NCI-H345 treated with DMSO at 0.1 percent for 48 hours (cell line): ENCODE measurements around the gene REC114.
"Not testable (repeated sequence)": the region's sequence is repeated elsewhere in the genome, so short reads cannot be mapped to it uniquely, and the experiment has no call there.

Source experiments
- DNase-seq: peaks from one replicate; lab custom pipeline; 2025; ENCODE audit not compliant: unreplicated experiment; lab: John Stamatoyannopoulos, UW

The REC114 gene, protein sequence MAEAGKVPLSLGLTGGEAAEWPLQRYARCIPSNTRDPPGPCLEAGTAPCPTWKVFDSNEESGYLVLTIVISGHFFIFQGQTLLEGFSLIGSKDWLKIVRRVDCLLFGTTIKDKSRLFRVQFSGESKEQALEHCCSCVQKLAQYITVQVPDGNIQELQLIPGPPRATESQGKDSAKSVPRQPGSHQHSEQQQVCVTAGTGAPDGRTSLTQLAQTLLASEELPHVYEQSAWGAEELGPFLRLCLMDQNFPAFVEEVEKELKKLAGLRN

DNA sequence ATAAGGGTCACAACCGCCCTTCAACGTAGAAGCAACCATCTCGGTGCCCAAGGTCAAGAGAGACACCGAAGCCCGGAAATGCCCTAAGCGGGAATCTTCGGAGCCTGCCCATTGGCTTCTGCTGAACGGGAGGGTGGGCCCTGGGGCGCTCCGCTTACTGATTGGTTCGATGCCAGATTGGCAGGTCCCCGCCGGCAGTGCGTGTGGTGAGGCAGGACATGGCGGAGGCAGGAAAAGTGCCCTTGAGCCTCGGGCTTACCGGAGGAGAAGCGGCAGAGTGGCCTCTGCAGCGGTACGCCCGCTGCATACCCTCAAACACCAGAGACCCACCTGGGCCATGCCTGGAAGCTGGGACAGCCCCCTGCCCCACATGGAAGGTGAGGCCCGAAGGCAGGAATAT lies at the start of gene REC114:
REC114 (plus strand) TSS at position 197 of the 400 bp plus-strand sequence; CDS start at position 219, 22 bp downstream.
- DNase-seq: no peak

DNA sequence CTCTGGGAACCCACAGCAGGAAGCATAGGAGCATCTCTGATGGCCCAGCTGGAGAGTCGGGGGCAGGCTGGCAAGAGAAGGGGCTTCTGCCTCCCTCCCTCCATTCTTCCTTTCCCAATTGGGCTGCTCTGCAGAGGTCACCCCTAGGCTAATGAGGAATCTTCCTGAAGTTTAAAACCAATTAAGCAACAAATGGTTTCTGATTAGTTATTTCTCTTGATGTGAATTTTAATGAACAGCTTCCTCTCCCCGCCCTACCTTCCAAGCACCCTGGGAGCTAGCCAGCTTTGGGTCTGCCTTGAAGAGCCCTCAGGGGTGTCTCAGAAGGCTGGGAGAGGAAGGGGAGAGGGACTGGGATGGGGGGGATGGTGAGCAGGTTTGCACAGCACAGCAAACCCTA lies 49.6 kb upstream of the REC114 start:
- DNase-seq: no peak

DNA sequence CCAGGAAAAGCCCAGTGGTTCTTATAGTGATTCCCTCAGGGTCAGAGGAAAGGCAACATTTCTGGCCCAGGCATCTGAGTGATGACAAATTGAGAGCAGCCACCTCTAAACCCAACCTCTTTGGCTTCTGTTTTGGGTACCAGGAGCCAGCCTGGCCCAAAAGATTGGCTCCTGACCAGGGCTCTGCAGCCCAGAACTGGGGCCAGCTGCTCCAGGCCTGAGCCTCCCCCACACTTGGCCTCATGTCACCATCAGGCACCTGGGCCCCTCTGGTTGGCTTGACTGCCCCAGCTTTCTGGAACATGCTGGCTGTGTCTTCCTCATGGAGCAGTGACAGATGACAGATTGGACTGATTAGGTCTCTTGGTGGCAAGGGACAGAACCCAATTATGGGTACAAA lies 48.2 kb upstream of the REC114 start:
- no peak for DNase-seq

DNA sequence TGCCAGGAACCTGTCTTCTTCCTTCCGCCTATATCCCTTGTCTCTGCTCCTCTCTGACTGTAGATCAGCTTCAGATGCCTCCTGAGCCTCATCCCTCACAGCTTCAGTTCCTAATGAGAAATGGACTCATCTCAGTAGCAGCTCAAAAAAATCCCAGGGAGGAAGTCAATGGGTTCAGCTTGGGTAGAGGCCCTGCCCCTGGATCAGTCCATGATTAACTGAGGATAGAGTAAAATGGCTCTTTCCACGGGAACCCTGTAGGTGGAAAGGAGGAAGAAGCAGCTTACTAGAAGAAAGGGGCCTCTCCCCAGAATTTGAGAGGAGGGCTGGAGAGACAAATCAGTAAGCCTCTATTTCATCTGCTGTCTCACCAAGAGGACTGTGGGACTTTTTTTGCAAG lies 47.3 kb upstream of the REC114 start:
- DNase-seq: no peak

DNA sequence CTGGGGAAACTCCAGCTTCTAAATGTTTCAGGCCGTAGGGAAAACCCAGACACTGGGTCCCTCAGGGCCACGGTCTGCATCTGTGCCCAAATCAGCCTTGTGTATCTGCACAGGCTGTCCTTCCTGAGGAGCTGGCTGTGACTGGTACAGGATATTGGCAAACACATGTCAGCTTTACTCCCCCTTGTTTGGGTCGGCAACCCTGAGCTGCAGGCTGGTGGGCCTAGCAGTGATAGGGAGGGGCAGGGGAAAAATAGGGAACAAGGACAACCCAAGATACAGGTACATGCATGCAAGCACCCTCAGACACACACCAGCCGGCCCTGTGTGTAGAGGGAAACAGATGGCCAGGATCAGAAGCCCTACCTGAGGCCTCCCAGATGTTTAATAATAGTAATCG lies 45.5 kb upstream of the REC114 start:
- DNase-seq: no peak

DNA sequence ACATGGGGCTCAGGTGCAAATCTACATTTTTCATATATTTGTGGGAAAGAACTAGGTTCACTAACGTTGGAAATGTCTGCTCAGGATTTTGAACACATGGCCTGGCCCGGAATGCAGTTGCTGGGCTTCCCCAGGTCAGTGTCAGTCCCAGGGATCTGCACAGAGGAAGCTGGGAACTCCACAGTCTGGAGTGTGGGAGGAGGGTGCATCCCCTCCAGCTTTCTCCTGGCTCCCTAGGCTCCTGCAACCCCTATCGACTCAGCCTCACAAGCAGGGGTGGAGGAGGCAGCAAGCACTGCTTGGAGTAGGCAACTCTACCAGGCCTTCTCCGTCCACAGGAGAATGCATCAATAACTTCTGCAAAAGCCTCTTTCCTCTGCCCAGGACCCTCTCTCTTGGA lies 44.1 kb upstream of the REC114 start:
- no peak for DNase-seq

DNA sequence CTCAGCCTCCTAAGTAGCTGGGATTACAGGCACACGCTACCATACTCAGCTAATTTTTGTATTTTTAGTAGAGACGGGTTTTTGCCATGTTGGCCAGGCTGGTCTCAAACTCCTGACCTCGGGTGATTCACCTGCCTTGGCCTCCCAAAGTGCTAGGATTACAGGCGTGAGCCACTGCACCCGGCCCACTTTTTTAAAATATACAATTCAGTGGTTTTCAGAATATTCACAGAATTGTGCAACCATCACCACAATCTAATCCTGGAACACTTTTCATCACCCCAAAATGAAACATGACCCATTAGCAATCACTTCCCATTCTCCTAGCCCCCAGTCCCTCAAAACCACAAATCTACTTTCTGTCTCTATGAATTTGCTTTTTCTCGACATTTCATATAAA lies 42.7 kb upstream of the REC114 start:
- DNase-seq: not testable (repeated sequence)

DNA sequence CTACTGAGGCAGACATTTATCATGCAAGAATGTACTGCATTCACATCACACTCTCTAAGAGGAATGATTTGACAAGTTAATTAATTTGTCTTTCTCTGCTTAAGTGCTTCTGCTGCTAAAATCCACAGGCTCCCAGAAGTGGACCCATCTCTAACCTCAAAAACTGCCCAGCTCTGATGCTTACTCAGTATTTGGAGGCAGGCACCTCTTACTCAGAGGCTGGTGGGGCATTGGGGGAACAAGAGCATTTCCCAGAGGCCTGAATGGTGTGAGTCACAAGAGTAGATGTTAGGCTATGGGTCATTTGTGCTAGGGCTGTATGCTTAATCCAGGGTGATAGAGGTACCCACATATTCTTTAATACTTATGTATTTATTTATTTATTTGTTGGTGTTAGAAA lies 39.8 kb upstream of the REC114 start:
- DNase-seq: no peak

DNA sequence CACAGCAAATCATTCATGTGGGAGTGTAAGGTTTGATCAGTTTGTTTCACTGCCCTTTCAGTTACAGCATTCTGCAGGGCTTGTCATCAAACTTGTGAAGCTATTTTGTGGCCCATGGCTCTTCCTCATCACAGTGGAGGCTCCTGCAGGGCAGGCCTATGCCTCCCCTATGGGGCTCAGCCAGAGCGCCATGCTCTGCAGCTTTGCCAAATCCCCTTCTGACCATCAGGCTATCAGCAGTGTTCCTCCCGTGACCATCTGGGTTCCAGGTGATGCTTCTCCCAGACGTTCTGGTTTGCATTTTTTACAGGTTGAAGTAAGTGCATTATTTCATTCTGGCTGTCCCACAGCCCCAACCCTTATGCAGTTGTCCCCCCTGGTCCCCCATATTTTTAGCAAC lies 28.1 kb upstream of the REC114 start:
- no peak for DNase-seq

DNA sequence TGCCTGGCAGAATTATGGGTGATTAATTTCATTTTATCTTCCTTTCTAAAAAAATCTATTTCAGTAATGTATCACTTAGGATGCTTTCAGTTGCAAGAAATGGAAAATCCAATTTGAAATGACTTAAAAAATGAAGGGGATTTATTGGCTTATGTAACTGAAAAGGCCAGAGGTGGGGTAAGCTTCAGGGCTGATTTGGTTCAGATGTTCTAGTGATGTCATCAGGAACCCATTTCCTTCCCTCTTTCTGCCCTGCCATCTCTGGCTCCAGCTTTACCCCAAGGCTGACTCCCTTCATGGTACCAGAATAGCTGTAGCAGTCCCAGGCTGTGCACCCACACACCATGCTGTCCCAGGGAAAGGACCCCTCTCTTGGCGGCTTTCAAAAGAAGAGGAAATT lies 18.5 kb upstream of the REC114 start:
- no peak for DNase-seq

DNA sequence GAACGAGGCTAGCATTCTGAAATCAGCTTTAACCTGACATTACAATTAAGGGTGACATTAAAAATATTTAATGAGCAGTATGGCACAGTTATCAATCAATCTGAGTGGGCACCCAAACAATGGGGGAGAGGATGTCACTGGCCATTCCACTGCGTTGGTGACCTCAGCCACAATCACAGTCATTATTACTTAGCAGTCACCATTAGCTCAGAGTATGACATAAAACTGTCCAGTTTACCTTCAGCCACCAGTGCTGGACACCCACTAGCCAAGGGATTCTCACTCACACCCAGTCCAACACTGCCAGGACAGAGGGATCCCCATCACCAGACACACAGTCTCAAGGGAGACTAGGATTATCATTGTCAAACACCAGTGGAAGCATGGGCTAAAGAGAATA lies 17.5 kb upstream of the REC114 start:
- no peak for DNase-seq

DNA sequence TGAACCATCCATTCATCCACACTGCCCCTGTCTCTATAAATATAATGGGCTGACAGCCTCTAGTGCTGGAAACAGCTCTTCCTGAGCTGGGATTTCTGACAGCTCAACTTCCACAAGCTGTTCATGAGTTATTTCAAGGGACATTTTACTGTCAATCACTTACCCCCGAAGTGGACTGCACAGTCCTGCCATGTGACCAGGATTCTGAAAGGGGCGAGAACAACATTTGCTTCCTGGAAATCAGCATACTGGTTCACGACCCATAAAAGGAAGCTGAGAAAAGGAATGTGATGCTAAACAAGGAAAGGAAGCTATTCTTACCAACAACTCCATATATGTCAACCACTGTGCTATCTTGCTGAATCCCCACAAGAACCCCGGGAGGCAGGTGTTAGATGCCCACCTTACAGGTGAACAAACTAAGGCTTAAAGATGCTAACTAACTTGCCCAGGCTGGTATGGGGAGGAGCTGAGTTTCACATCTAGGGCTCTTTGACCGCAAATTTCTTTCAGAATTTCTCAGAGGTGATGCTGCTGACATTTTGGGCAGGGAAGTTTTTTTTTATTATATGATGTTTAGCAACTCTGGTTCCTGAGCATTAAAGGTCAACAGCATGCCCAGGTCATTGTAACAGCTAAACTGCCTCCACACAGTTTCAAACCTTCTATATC lies 16.5 kb upstream of the REC114 start:
- DNase-seq: no peak

DNA sequence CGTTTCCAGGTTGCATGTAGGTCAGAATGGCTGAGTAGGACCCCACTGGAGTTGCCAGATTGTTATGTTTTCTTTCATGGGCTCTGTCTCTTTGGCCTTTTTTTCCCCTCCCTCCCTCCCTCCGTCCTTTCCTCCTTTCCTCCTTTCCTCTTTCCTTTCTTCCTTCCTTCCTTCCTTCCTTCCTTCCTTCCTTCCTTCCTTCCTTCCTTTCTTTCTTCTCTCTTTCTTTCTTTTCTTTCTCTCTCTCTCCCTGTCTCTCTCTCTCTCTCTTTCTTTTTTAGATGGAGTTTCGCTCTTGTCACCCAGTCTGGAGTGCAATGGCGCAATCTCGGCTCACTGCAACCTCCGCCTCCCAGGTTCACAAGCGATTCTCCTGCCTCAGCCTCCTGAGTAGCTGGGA lies 11.6 kb upstream of the REC114 start:
- DNase-seq: not testable (repeated sequence)

DNA sequence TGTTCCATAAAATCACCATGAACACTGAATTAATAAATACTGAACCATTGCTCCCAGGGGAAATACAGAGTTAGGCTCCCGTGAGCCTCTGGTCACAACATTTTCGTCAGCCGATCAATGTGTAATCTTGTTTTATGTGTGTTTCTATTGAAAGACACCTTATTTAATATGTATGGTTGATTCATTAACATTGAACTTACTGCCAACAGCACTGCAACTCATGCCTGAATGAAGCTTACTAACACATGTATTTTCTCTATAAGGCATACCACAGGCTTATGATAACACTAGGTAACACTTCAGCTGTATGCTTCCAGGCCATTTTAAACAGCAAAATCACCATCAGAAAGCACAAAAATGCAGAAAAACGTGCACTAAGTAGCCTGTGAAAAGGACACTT lies 9.1 kb upstream of the REC114 start:
- DNase-seq: no peak

DNA sequence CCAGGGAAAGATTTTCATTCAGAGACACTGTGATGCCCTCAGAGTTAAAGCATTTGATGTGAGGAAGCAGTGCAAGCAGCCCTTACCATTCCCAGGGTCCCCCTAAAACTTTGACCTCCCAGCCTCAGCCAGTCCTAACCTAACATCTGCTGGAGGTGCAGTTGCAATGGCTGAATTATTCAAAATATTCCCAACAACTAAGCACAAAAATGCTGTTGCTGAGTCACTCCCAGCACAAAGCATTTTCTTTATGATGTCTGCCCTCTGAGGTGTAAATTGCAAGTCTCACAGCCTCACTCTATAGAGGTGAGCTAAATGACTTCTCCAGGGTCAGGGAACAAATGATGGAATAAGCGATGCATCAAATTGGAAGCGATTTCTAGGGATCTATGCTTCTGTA lies 6.4 kb upstream of the REC114 start:
- no peak for DNase-seq

DNA sequence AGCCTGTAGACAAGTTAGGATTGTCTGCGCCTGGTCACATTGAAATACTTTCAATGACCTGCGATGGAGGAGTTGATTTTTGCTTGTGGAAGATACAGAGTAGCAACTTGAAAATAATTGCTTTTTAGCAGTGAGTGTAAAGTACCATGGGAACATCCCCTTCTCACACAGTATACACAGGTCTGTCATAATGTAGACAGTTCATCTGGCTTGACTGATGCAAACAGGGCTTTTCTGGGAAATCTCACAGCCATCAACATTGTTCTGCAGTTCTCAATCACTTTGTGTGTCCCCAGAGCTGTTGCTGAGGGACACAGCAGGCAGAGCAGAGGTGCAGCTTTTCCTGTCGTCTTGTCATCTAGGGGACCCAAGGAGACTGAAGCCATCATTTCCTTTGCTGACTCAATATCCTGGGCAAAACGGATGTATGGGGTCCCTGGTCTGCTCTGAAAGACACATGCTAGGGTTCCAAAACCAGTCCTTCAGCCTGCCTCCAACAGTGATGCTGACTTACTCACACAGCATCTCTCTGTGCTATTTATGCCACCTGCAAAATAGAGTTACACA lies 5.3 kb upstream of the REC114 start:
- DNase-seq: no peak

DNA sequence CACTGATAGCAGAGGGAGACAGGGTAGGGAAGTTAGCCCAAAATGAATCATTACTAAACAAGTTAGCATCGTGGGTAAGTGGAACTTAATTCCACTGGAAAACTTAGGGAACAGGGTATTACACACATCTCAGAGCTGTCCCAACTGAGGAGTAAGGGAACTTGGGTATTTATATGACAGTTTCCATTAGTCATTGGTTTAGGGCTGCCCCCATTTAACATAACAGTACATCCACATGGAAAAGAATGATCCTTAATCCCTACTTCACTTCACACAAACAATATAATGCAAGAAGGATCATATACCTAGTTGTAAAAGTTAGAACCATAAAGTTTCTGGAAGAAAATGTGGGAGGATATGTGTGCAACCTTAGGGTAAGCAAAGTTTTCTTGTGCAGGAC lies 4.3 kb upstream of the REC114 start:
- DNase-seq: no peak

DNA sequence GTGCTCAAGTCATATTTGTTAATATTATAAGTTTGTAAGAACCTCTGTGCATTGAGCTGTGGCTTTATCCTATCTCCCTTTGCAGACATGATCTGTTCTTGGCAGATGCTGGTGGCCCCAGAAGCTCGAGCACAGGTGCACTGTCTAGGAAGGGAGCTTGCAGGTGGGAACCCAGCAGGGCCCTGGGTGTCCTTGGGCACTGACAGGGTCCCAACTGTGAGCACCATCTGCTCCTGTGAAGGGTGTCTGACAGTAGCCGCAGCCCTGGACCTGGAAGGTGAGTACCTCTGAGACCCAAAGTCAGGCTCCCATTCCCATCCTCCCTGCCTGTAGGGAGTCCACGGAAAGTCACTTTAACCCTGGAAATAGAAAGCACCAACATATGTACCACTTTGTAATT lies 2.4 kb upstream of the REC114 start:
- no peak for DNase-seq

DNA sequence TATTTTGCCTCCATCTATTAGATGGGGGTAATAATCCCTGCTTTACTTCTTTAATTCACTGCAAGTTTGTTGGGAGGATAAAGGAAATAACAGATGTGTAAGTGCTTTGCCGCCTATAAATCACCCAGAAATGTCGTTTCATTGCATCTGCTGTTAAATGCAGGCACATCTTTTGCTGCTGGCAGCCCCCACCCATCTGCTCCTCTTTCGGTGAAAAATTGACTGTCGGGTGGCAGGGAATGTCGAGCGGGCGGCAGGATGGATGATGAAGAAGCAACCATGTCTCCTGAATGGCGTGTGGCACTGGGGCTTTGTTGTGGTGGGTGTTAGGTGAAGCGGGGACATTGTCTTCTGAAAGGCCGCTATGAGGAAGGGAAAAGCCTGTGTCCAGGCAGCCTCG lies 543 bp upstream of the REC114 start:
- DNase-seq: no peak

DNA sequence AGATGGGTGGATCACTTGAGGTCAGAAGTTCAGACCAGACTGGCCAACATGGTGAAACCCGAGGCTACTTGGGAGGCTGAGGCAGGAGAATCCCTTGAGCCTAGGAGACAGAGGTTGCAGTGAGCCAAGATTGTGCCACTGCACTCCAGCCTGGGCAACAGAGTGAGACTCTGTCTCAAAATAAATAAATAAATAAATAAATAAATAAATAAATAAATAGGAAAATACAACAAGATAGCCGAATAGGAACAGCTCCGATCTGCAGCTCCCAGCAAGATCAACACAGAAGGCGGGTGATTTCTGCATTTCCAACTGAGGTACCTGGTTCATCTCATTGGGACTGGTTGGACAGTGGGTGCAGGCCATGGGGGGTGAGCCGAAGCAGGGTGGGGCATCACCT lies 4.5 kb downstream of the REC114 start:
- DNase-seq: not testable (repeated sequence)

DNA sequence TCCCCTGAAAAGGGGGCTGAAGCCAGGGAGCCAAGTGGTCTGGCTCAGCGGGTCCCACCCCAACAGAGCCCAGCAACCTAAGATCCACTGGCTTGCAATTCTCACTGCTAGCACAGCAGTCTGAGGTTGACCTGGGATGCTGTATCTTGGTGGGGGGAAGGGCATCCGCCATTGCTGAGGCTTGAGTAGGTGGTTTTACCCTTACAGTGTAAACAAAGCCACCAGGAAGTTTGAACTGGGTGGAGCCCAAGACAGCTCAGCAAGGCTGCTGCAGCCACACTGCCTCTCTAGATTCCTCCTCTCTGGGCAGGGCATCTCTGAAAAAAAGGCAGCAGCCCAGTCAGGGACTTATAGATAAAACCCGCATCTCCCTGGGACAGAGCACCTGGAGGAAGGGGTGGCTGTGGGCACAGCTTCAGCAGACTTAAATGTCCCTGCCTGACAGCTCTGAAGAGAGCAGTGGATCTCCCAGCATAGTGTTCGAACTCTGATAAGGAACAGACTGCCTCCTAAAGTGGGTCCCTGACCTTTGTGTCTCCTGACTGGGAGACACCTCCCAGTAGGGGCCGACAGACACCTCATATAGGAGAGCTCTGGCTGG lies 5.3 kb downstream of the REC114 start:
- DNase-seq: not testable (repeated sequence)

DNA sequence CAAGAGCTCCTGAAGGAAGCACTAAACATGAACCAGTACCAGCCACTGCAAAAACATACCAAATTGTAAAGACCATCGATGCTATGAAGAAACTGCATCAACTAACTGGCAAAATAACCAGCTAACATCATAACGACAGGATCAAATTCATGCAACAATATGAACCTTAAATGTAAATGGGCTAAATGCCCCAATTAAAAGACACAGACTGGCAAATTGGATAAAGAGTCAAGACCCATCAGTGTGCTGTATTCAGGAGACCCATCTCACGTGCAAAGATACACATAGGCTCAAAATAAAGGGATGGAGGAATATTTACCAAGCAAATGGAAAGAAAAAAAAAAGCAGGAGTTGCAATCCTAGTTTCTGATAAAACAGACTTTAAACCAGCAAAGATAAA lies 7.0 kb downstream of the REC114 start:
- DNase-seq: not testable (repeated sequence)
